ENCODE measurements around the gene DNER. TPM values are rescaled to one million over a fixed set of nuclear protein-coding genes. Genes with fewer than 3 reads are reported as not detected.

DNER gene
- total RNA-seq, 1 donor from 2014 or later: 1.8 TPM

- FAIRE-seq: peak; percentile 93
- no peak for DNase-seq (ENCODE audit: low read depth)
- H3K27me3 ChIP-seq (ENCODE audit: control insufficient read depth, insufficient read depth, low read length): no peaks in the 10 kb centered on the region
- no peak overlapping the region for H3K4me3 ChIP-seq (ENCODE audit: low read depth, low read length)
- H3K36me3 ChIP-seq (ENCODE audit: control insufficient read depth, insufficient read depth, low read length): no peaks in the 10 kb centered on the region
- TF ChIP-seq CTCF (IDR thresholded peaks at IDR 0.05; ENCODE audit: insufficient read depth, low read length, severe bottlenecking): no peak
Observed at GRCh38 chr2:229674830-229675530, 39.4 kb downstream of the DNER start.

- peak; percentile 97 for FAIRE-seq
- Histone ChIP-seq H3K4me3 (ENCODE audit: low read depth, low read length) (no peak overlapping the region), H3K36me3 (ENCODE audit: control insufficient read depth, insufficient read depth, low read length) (no peaks in the 10 kb centered on the region), H3K27me3 (ENCODE audit: control insufficient read depth, insufficient read depth, low read length) (no peaks in the 10 kb centered on the region)
- TF ChIP-seq CTCF (IDR thresholded peaks at IDR 0.05; ENCODE audit: insufficient read depth, low read length, severe bottlenecking): no peak
- DNase-seq (ENCODE audit: low read depth): peak; percentile 62
Observed at GRCh38 chr2:229673676-229674075, 40.7 kb downstream of the DNER start.

- Histone ChIP-seq H3K27me3 (ENCODE audit: control insufficient read depth, insufficient read depth, low read length) (no peaks in the 10 kb centered on the region), H3K36me3 (ENCODE audit: control insufficient read depth, insufficient read depth, low read length) (no peaks in the 10 kb centered on the region), H3K4me3 (ENCODE audit: low read depth, low read length) (no peak overlapping the region)
- FAIRE-seq (no peak), DNase-seq (ENCODE audit: low read depth) (no peak)
- no peak for TF ChIP-seq CTCF (IDR thresholded peaks at IDR 0.05; ENCODE audit: insufficient read depth, low read length, severe bottlenecking)
Observed at GRCh38 chr2:229672021-229672420, 42.3 kb downstream of the DNER start.

- TF ChIP-seq CTCF (IDR thresholded peaks at IDR 0.05; ENCODE audit: insufficient read depth, low read length, severe bottlenecking): no peak
- peak; percentile 58 for FAIRE-seq
- H3K4me3 ChIP-seq (ENCODE audit: low read depth, low read length): no peak overlapping the region
- H3K36me3 ChIP-seq (ENCODE audit: control insufficient read depth, insufficient read depth, low read length): no peaks in the 10 kb centered on the region
- DNase-seq (ENCODE audit: low read depth): peak; percentile 24
- no peaks in the 10 kb centered on the region for H3K27me3 ChIP-seq (ENCODE audit: control insufficient read depth, insufficient read depth, low read length)
Observed at GRCh38 chr2:229669841-229670240, 44.5 kb downstream of the DNER start.

GRCh38 chr2:229666811-229667210 is 47.5 kb downstream of the DNER start:
- FAIRE-seq (no peak), DNase-seq (ENCODE audit: low read depth) (no peak)
- Histone ChIP-seq H3K4me3 (ENCODE audit: low read depth, low read length) (no peak overlapping the region), H3K27me3 (ENCODE audit: control insufficient read depth, insufficient read depth, low read length) (no peaks in the 10 kb centered on the region), H3K36me3 (ENCODE audit: control insufficient read depth, insufficient read depth, low read length) (no peaks in the 10 kb centered on the region)
- no peak for TF ChIP-seq CTCF (IDR thresholded peaks at IDR 0.05; ENCODE audit: insufficient read depth, low read length, severe bottlenecking)

- no peaks in the 10 kb centered on the region for H3K36me3 ChIP-seq (ENCODE audit: control insufficient read depth, insufficient read depth, low read length)
- FAIRE-seq (no peak), DNase-seq (ENCODE audit: low read depth) (no peak)
- no peak for TF ChIP-seq CTCF (IDR thresholded peaks at IDR 0.05; ENCODE audit: insufficient read depth, low read length, severe bottlenecking)
- H3K4me3 ChIP-seq (ENCODE audit: low read depth, low read length): no peak overlapping the region
- H3K27me3 ChIP-seq (ENCODE audit: control insufficient read depth, insufficient read depth, low read length): no peaks in the 10 kb centered on the region
Observed at GRCh38 chr2:229665158-229665557, 49.2 kb downstream of the DNER start.

All from bronchial epithelial cell (primary cell).